IMR-90 (cell line): Measurements from ENCODE around the gene MRPL50. TPM values are rescaled to one million over a fixed set of nuclear protein-coding genes. Genes with fewer than 3 reads are reported as not detected.
A peak's percentile ranks its signal among the peaks of the same experiment; 100 is the strongest.

Experiments
- ATAC-seq: fragments of 200-7000 bp; cut with Tn5 transposase; 2 replicates; pipeline ENCODE4 v1.9.1; 2020; ENCODE audit warnings: low read depth, mild to moderate bottlenecking, moderate library complexity
- BruUV-seq: library from RNA; stranded (reverse); fragments of 400-500 nt; replicated peaks from 2 replicates; lab custom pipeline; 2021; lab: Mats Ljungman, UMichigan
- CTCF ChIA-PET: fragments of 300-600 bp; formaldehyde crosslinking; extraction: SDS; loops from one replicate; lab custom pipeline; 2021; ENCODE audit warnings: antibody characterized with exemption; lab: Yijun Ruan, JAX
- POLR2A ChIA-PET: fragments of 300-600 bp; sonication (Branson Sonifier 250); formaldehyde crosslinking; loops from one replicate; lab custom pipeline; 2022; ENCODE audit warnings: antibody characterized with exemption; ENCODE audit not compliant: unreplicated experiment; lab: Charles Lee
- DNase-seq: peaks from one replicate; pipeline ENCODE4 v3.0.0; 2013
- H2AFZ ChIP-seq: replicated peaks from 2 replicates; pipeline ENCODE3; 2013; ENCODE audit warnings: low read length, mild to moderate bottlenecking; ENCODE audit not compliant: poor library complexity
- H2AK5ac ChIP-seq: 2 replicates; pipeline ENCODE4 v1.6.1; 2013; ENCODE audit warnings: low read depth, low read length, inconsistent platforms
- H2AK9ac ChIP-seq: replicated peaks from 2 replicates; pipeline ENCODE3; 2013; ENCODE audit warnings: mild to moderate bottlenecking, low read depth, low read length, moderate library complexity; ENCODE audit not compliant: poor library complexity
- H2BK120ac ChIP-seq: 2 replicates; pipeline ENCODE4 v1.6.1; 2013; ENCODE audit warnings: low read depth, low read length, inconsistent platforms
- H2BK15ac ChIP-seq: 3 replicates; pipeline ENCODE4 v1.6.1; 2013; ENCODE audit warnings: low read depth, low read length, inconsistent platforms
- H2BK20ac ChIP-seq: 2 replicates; pipeline ENCODE4 v1.6.1; 2013; ENCODE audit warnings: low read depth, mild to moderate bottlenecking, inconsistent platforms, low read length, moderate library complexity
- H2BK5ac ChIP-seq: 2 replicates; pipeline ENCODE4 v1.6.1; 2013; ENCODE audit warnings: mild to moderate bottlenecking, low read depth, low read length, inconsistent platforms; ENCODE audit not compliant: poor library complexity, severe bottlenecking
- H3K14ac ChIP-seq: replicated peaks from 2 replicates; pipeline ENCODE4 v1.6.1; 2013; ENCODE audit warnings: low read depth, low read length, inconsistent platforms
- H3K18ac ChIP-seq: 2 replicates; pipeline ENCODE4 v1.6.1; 2013; ENCODE audit warnings: low read depth, low read length, control low read depth
- H3K23ac ChIP-seq: 2 replicates; pipeline ENCODE4 v1.6.1; 2013; ENCODE audit warnings: low read depth, low read length, inconsistent platforms
- H3K27ac ChIP-seq: 2 replicates; pipeline ENCODE4 v1.5.1; 2013; ENCODE audit warnings: mild to moderate bottlenecking, control low read depth, low read length; ENCODE audit not compliant: insufficient read depth
- H3K27me3 ChIP-seq: 2 replicates; pipeline ENCODE4 v1.6.1; 2013; ENCODE audit warnings: low read length; ENCODE audit not compliant: control insufficient read depth, insufficient read depth
- H3K36me3 ChIP-seq: 2 replicates; pipeline ENCODE4 v1.6.1; 2013; ENCODE audit warnings: low read length, mixed read lengths; ENCODE audit not compliant: control insufficient read depth, insufficient read depth
- H3K4ac ChIP-seq: 2 replicates; pipeline ENCODE4 v1.6.1; 2013; ENCODE audit warnings: low read depth, low read length, inconsistent platforms
- H3K4me1 ChIP-seq: 2 replicates; pipeline ENCODE4 v1.6.1; 2013; ENCODE audit warnings: low read length, mixed read lengths; ENCODE audit not compliant: control insufficient read depth, insufficient read depth
- H3K4me2 ChIP-seq: 2 replicates; pipeline ENCODE4 v1.6.1; 2013; ENCODE audit warnings: low read depth, mild to moderate bottlenecking, control low read depth, low read length, moderate library complexity
- H3K4me3 ChIP-seq: 2 replicates; pipeline ENCODE4 v1.5.1; 2013; ENCODE audit warnings: low read depth, mild to moderate bottlenecking, control low read depth, low read length, moderate library complexity; ENCODE audit not compliant: insufficient read depth
- H3K56ac ChIP-seq: 2 replicates; pipeline ENCODE4 v1.6.1; 2013; ENCODE audit warnings: low read length, inconsistent platforms; ENCODE audit not compliant: insufficient read depth; ENCODE audit errors: extremely low read depth
- H3K79me1 ChIP-seq, 2 experiments: 2 replicates each; pipeline ENCODE4 v1.6.1; 2013; ENCODE audit warnings: low read length in 2 of 2, inconsistent platforms in 1 of 2, low read depth in 1 of 2
- H3K9ac ChIP-seq: 2 replicates; pipeline ENCODE4 v1.6.1; 2013; ENCODE audit warnings: low read depth, low read length, control low read depth
- H3K9me1 ChIP-seq: 2 replicates; pipeline ENCODE4 v1.6.1; 2013; ENCODE audit warnings: low read length, inconsistent platforms; ENCODE audit not compliant: insufficient read depth
- H3K9me3 ChIP-seq: 2 replicates; pipeline ENCODE4 v1.6.1; 2013; ENCODE audit warnings: low read length; ENCODE audit not compliant: control insufficient read depth, insufficient read depth
- H4K20me1 ChIP-seq: 2 replicates; pipeline ENCODE4 v1.6.1; 2013; ENCODE audit warnings: low read length, inconsistent platforms; ENCODE audit not compliant: insufficient read depth
- H4K5ac ChIP-seq: 2 replicates; pipeline ENCODE4 v1.6.1; 2013; ENCODE audit warnings: mild to moderate bottlenecking, low read depth, low read length, control low read depth
- H4K8ac ChIP-seq, 2 experiments: 2 replicates each; pipeline ENCODE4 v1.6.1; 2013; ENCODE audit warnings: low read depth in 2 of 2, low read length in 2 of 2, control low read depth in 1 of 2, inconsistent platforms in 1 of 2
- H4K91ac ChIP-seq: 2 replicates; pipeline ENCODE4 v1.6.1; 2013; ENCODE audit warnings: low read depth, low read length, inconsistent platforms; ENCODE audit not compliant: insufficient read depth
- CEBPB ChIP-seq: IDR thresholded peaks from 2 replicates; pipeline ENCODE4 v1.6.1; 2012; ENCODE audit warnings: low read depth, low read length, improper control_type of control experiment
- CHD1 ChIP-seq: IDR thresholded peaks from 2 replicates; pipeline ENCODE4 v1.6.1; 2012; ENCODE audit warnings: low read depth, low read length, improper control_type of control experiment
- WGBS, 2 experiments: methylation state at CpG; one replicate each; pipeline versions ENCODE4 v1.1.5 to v1.1.7; 2013; ENCODE audit warnings: missing lambda C conversion rate in 2 of 2; ENCODE audit not compliant: insufficient read length in 1 of 2; ENCODE audit errors: extremely low coverage in 2 of 2; 5-methylcytosine and 5-hydroxymethylcytosine counted together
- dilution Hi-C: fragments of 300-500 bp; cut with HindIII; formaldehyde crosslinking; loops from one replicate; pipeline ENCODE4 v1.14.3; 2018; ENCODE audit warnings: low sequenced_read_pairs; ENCODE audit not compliant: unreplicated experiment
- in situ Hi-C: fragments of 300-500 bp; cut with MboI; formaldehyde crosslinking; loops from 3 replicates; pipeline ENCODE4 v1.14.3; 2019; ENCODE audit warnings: low sequenced_read_pairs, inconsistent platforms, mixed read lengths
- intact Hi-C: fragments of 100-400 bp; cut with micrococcal nuclease; formaldehyde crosslinking; loops from 2 replicates; pipeline ENCODE4 v1.10.0; 2022
- polyA plus RNA-seq, 3 experiments: library from polyadenylated mRNA; depleted of rRNA; stranded (reverse); fragments of >200 nt; gene quantifications; 2 replicates each; pipeline ENCODE4 v1.2.3, GENCODE V29; 2012; ENCODE audit warnings: low replicate concordance in 1 of 3
- total RNA-seq: library from RNA; depleted of rRNA; stranded (reverse); fragments of >200 nt; gene quantifications from 2 replicates; pipeline ENCODE4 v1.2.3, GENCODE V29; 2012

MRPL50 gene
- total and polyA plus RNA-seq, 2 of the 4 experiments (the other 2 are of a cell fraction) = 7.5 to 8.6 TPM

- Histone ChIP-seq H4K8ac (no peak overlapping the region), H3K4me2 (no peak overlapping the region), H3K36me3 (no peaks in the 10 kb centered on the region), H4K5ac (no peak overlapping the region), H3K9me3 (no peaks in the 10 kb centered on the region), H2AK5ac (no peak overlapping the region), H3K27ac (no peak overlapping the region), H3K4ac (no peak overlapping the region), H2BK120ac (no peak overlapping the region), H3K27me3 (no peaks in the 10 kb centered on the region; the same call in 1 of the 2 replicates), H2BK5ac (no peak overlapping the region), H3K18ac (no peak overlapping the region), H4K91ac (no peak overlapping the region), H3K56ac (no peak overlapping the region), H3K79me1 (no peaks in the 10 kb centered on the region), H3K9me1 (no peaks in the 10 kb centered on the region), H2AK9ac (peak overlapping the region; percentile 57), H2BK20ac (no peak overlapping the region), H3K23ac (no peak overlapping the region), H3K9ac (no peak overlapping the region), H3K4me3 (no peak overlapping the region), H2BK15ac (no peak overlapping the region), H2AFZ (no peak overlapping the region), H4K20me1 (no peaks in the 10 kb centered on the region), H3K4me1 (no peaks in the 10 kb centered on the region), H3K14ac (no peak overlapping the region)
- no CpG with 5 or more reads among the region's 6 CpGs for WGBS, 2 experiments
- ATAC-seq = no peak
- BruUV-seq = no TSS peak
- in situ Hi-C loops (no loop called here), intact Hi-C loops (no loop called here), dilution Hi-C loops (no loop called here)
- TF ChIP-seq CHD1 (no peak), CEBPB (no peak)
- ChIA-PET POLR2A (no interaction called here), CTCF (no interaction called here)
- no peak for DNase-seq
Measured at GRCh38 chr9:101352892-101353463, 45.4 kb downstream of the MRPL50 start.
